ENCODE data around the gene MAGEA2B.
"Not testable (repeated sequence)": the region's sequence is repeated elsewhere in the genome, so short reads cannot be mapped to it uniquely, and the experiment has no call there.

MAGEA2B gene

DNA sequence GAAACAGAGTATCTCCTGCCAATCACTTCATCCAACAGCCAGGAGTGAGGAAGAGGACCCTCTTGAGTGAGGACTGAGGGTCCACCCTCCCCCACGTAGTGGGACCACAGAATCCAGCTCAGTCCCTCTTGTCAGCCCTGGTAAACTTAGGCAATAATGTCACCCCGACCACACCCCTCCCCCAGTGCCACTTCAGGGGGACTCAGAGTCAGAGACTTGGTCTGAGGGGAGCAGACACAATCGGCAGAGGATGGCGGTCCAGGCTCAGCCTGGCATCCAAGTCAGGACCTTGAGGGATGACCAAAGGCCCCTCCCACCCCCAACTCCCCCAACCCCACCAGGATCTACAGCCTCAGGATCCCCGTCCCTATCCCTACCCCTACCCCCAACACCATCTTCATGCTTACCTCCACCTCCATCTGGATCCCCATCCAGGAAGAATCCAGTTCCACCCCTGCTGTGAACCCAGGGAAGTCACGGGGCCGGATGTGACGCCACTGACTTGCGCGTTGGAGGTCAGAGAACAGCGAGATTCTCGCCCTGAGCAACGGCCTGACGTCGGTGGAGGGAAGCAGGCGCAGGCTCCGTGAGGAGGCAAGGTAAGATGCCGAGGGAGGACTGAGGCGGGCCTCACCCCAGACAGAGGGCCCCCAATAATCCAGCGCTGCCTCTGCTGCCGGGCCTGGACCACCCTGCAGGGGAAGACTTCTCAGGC is 19.0 kb downstream of the MAGEA2B start, which contains the start of the genes CSAG1 and MAGEA12:
Gene CSAG1, minus strand, starts transcription at position 461 of the 715 bp plus-strand sequence. CDS start 1,261 bp downstream, outside the sequence.
Gene MAGEA12, plus strand, starts transcription at position 497 of the 715 bp plus-strand sequence. CDS start 2,405 bp downstream, outside the sequence.
- TF ChIP-seq CTCF (IDR thresholded peaks at IDR 0.05; ENCODE audit: low read depth, low read length): no peak
- DNase-seq (ENCODE audit: low read depth in 2 of 2): no peak

GRCh38 chrX:152734143-152734858 is 19.9 kb downstream of the MAGEA2B start:
- DNase-seq (ENCODE audit: low read depth in 2 of 2): not testable (repeated sequence)

More for the DNA sequence above, 19.0 kb downstream of the MAGEA2B start, which contains the start of the genes CSAG1 and MAGEA12:
- no peak within 1 kb of the TSS for H3K4me3 ChIP-seq (replicated peaks in 1 of 2; ENCODE audit: low read depth in 2 of 2, low read length in 2 of 2)

DNA sequence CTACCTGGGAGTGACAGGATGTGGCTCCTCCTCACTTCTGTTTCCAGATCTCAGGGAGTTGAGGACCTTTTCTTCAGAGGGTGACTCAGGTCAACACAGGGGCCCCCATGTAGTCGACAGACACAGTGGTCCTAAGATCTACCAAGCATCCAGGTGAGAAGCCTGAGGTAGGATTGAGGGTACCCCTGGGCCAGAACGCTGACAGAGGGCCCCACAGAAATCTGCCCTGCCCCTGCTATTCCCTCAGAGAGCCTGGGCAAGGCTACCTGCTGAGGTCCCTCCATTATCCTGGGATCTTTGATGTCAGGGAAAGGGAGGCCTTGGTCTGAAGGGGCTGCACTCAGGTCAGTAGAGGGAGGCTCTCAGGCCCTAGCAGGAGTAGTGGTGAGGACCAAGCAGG is 20.7 kb downstream of the MAGEA2B start:
- TF ChIP-seq CTCF (IDR thresholded peaks at IDR 0.05; ENCODE audit: low read depth, low read length): no peak

More at GRCh38 chrX:152734143-152734858, 19.9 kb downstream of the MAGEA2B start:
- H3K4me3 ChIP-seq (replicated peaks in 1 of 2; ENCODE audit: low read depth in 2 of 2, low read length in 2 of 2): not testable (repeated sequence)

GRCh38 chrX:152735860-152736511 is 21.6 kb downstream of the MAGEA2B start:
- TF ChIP-seq CTCF (IDR thresholded peaks at IDR 0.05; ENCODE audit: low read depth, low read length): no peak
- H3K4me3 ChIP-seq (replicated peaks in 1 of 2; ENCODE audit: low read depth in 2 of 2, low read length in 2 of 2): no peak overlapping the region
- DNase-seq (ENCODE audit: low read depth in 2 of 2): no peak

More for the DNA sequence above, 20.7 kb downstream of the MAGEA2B start:
- H3K4me3 ChIP-seq (replicated peaks in 1 of 2; ENCODE audit: low read depth in 2 of 2, low read length in 2 of 2): no peak overlapping the region
- no peak for DNase-seq (ENCODE audit: low read depth in 2 of 2)

GRCh38 chrX:152736528-152736927 is 22.1 kb downstream of the MAGEA2B start:
- DNase-seq (ENCODE audit: low read depth in 2 of 2); H3K4me3 ChIP-seq (replicated peaks in 1 of 2; ENCODE audit: low read depth in 2 of 2, low read length in 2 of 2): not testable (repeated sequence)

- H3K4me3 ChIP-seq (replicated peaks in 1 of 2; ENCODE audit: low read depth in 2 of 2, low read length in 2 of 2): no peak overlapping the region
- DNase-seq (ENCODE audit: low read depth in 2 of 2): no peak
- no peak for TF ChIP-seq CTCF (IDR thresholded peaks at IDR 0.05; ENCODE audit: low read depth, low read length)
Observed at GRCh38 chrX:152738560-152738959, 24.1 kb downstream of the MAGEA2B start.

GRCh38 chrX:152753686-152754650 is 39.5 kb downstream of the MAGEA2B start, which contains the start of gene MAGEA2:
Gene MAGEA2 (minus strand): TSS chrX:152753842. CDS start chrX:152751363, 2,479 bp downstream.
- not testable (repeated sequence) for DNase-seq (ENCODE audit: low read depth in 2 of 2)

DNA sequence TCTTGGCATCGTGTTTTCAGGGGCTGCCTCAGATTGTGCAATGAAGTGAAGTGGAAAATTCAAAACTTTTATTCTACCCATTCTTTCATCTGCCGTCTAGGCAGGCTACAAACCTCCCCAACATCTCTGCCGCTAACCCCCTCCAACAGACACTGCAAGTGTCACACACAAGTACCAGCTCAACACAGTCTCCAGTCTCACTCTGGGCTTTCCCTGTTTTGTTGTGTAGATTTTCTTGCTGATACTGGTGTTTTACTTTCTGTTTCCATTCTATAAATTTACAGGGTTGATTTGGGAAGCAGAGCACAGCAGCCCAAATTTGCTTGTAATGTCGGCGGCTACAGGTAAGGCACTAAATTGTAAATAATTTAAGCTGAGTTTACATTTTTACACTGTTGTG is 40.4 kb downstream of the MAGEA2B start:
- H3K4me3 ChIP-seq (replicated peaks in 1 of 2; ENCODE audit: low read depth in 2 of 2, low read length in 2 of 2); DNase-seq (ENCODE audit: low read depth in 2 of 2): not testable (repeated sequence)

More at GRCh38 chrX:152753686-152754650, 39.5 kb downstream of the MAGEA2B start, which contains the start of gene MAGEA2:
- not testable (repeated sequence) for H3K4me3 ChIP-seq (replicated peaks in 1 of 2; ENCODE audit: low read depth in 2 of 2, low read length in 2 of 2)

DNA sequence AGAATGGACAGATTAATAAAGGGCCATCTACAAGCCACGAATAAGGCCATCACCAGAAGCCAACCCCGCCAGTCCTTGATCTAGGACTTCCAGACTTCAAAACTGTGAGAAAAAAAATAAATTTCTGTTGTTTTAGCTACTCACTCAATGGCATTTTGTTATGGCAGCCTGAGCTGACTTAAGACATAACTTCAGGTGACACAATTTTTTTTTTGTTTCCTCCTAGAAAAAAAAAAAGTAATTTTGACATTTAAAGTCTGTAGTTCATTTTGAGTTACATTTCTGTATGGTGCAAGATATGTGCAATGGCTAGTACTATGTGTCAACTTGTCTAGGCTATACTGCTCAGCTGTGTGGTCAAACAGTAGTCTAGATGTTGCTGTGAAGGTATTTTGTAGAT is 44.5 kb downstream of the MAGEA2B start, which contains the start of gene CSAG3:
Gene CSAG3, plus strand, starts transcription at position 301 of the 400 bp plus-strand sequence.
- DNase-seq (ENCODE audit: low read depth in 2 of 2); H3K4me3 ChIP-seq (replicated peaks in 1 of 2; ENCODE audit: low read depth in 2 of 2, low read length in 2 of 2): not testable (repeated sequence)

- H3K4me3 ChIP-seq (replicated peaks in 1 of 2; ENCODE audit: low read depth in 2 of 2, low read length in 2 of 2); DNase-seq (ENCODE audit: low read depth in 2 of 2): not testable (repeated sequence)
Observed at GRCh38 chrX:152759544-152759943, 45.1 kb downstream of the MAGEA2B start.

DNA sequence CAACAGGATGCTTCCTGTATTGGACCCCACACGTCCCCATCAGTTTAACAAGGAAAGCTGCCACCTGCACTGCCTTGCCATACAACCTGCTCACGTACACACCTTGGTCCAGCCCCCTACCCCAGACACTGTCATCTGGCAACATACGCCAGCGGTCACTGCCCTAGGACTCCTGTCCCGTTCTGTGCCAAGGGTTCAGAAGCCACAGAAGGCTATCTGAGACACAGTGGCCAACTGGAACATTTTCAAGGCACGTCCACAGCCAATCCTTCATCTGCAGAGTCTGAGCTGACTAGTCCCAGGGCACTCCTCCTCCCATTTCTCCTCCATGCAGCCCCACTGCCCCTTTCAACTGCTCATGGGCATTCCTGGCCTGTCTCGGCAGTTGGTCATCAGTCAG is 47.2 kb downstream of the MAGEA2B start:
- not testable (repeated sequence) for H3K4me3 ChIP-seq (replicated peaks in 1 of 2; ENCODE audit: low read depth in 2 of 2, low read length in 2 of 2)

More for the DNA sequence above, 47.2 kb downstream of the MAGEA2B start:
- DNase-seq (ENCODE audit: low read depth in 2 of 2): not testable (repeated sequence)
